Right cardiac atrium (tissue), 5 donors: ENCODE results near the gene R3HDM2. TPM values are rescaled to one million over a fixed set of nuclear protein-coding genes. Genes with fewer than 3 reads are reported as not detected.

Experiments used
- ATAC-seq, 2 donors: fragments of 200-7000 bp; cut with Tn5 transposase; one replicate each; pipeline versions ENCODE4 v1.8.0 to v1.9.1; 2020; ENCODE audit warnings: moderate library complexity in 2 of 2, mild to moderate bottlenecking in 1 of 2
- DNase-seq, 3 donors: peaks; one replicate each; pipeline ENCODE4 v3.0.0-alpha.2; 2020
- H3K27ac ChIP-seq: one replicate; pipeline ENCODE4 v1.5.1; 2013; ENCODE audit warnings: mild to moderate bottlenecking, low read length, control low read depth, moderate library complexity
- H3K27me3 ChIP-seq: one replicate; pipeline ENCODE4 v1.6.1; 2013; ENCODE audit not compliant: control insufficient read depth, insufficient read depth
- H3K4me1 ChIP-seq: one replicate; pipeline ENCODE4 v1.6.1; 2013; ENCODE audit warnings: low read length; ENCODE audit not compliant: control insufficient read depth, insufficient read depth
- H3K4me3 ChIP-seq: one replicate; pipeline ENCODE4 v1.5.1; 2013; ENCODE audit warnings: low read length, control low read depth
- H3K9me3 ChIP-seq: one replicate; pipeline ENCODE4 v1.6.1; 2013; ENCODE audit warnings: low read length; ENCODE audit not compliant: control insufficient read depth
- WGBS: extraction: QIAGEN DNeasy Blood & Tissue Kit; methylation state at CpG from one replicate; pipeline ENCODE4 v1.1.7; 2013; 5-methylcytosine and 5-hydroxymethylcytosine counted together
- intact Hi-C, 4 donors: fragments of 100-400 bp; cut with DNase I; formaldehyde crosslinking; loops; one replicate each; pipeline versions ENCODE4 v1.11.0 to v1.14.0; 2022 to 2023
- polyA plus RNA-seq: library from polyadenylated mRNA; stranded (reverse); fragments of 200-250 nt; gene quantifications from one replicate; pipeline ENCODE4 v1.2.3, GENCODE V29; 2013
- total RNA-seq, 4 donors: library from RNA; stranded (reverse); fragmentation: NEBNext Ultra II Directional; extraction: Animal tissue kit (Norgen Biotek cat#: 25700); gene quantifications; one replicate each; pipeline ENCODE4 v1.2.1, GENCODE V29; 2021
- donor health status: healthy with polysubstance abuse.
- donor health status: DM: no; HTN: yes; CAD: no.
- donor health status: DM: no; HTN: no; CAD: no.
- donor health status: DM: no; HTN: yes; CAD: no; lungs with severe emphysema.
- donor health status: DM: yes; HTN: yes; CAD: no.

R3HDM2 gene
- total and polyA plus RNA-seq, 5 donors: 23.1 to 85.2 (median 73.8) TPM

- peak in 1 of 3 donors; percentile 38 for DNase-seq
- intact Hi-C loops: no loop called here
- Histone ChIP-seq H3K27me3 (no peaks in the 10 kb centered on the region), H3K4me3 (no peak overlapping the region), H3K4me1 (no peaks in the 10 kb centered on the region), H3K9me3 (no peaks in the 10 kb centered on the region), H3K27ac (no peak overlapping the region)
- 65% methylated on average over 8 of the region's 8 CpGs for WGBS
- no peak for ATAC-seq
Observed at GRCh38 chr12:57474430-57474829, 43.6 kb upstream of the R3HDM2 start.

GRCh38 chr12:57473886-57474285, 43.0 kb upstream of the R3HDM2 start:
- Histone ChIP-seq H3K27me3 (no peaks in the 10 kb centered on the region), H3K4me1 (no peaks in the 10 kb centered on the region), H3K9me3 (no peaks in the 10 kb centered on the region), H3K4me3 (no peak overlapping the region), H3K27ac (no peak overlapping the region)
- DNase-seq (no peak), ATAC-seq (no peak)
- WGBS: 88% methylated on average over 5 of the region's 5 CpGs
- intact Hi-C loops: no loop called here

- DNase-seq (no peak), ATAC-seq (no peak)
- no peaks in the 10 kb centered on the region for H3K4me1 ChIP-seq
- no peaks in the 10 kb centered on the region for H3K27me3 ChIP-seq
- no peaks in the 10 kb centered on the region for H3K9me3 ChIP-seq
- WGBS: 46% methylated on average over 3 of the region's 3 CpGs
- no peak overlapping the region for H3K27ac ChIP-seq
- intact Hi-C loops: no loop called here
- no peak overlapping the region for H3K4me3 ChIP-seq
Observed at GRCh38 chr12:57473392-57473791, 42.5 kb upstream of the R3HDM2 start.

DNA sequence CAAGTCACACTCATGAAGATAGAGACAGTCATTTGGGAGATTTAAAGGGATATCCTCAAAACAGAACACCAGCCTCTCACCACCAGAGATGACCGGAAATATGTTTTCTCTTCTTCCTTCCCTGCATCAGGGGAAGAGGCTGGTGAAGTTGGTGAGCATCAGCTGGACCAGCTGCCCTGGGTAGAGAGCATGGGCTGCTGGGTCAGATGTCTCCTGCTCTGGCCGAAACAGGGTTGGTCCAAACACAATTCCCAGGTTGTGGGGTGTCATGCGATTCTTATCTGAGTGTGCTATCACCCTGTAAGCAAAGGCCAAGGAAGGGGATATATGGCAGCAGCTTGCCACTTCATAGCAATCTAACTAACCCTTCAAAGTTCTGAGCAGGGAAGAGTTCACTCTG, 41.5 kb upstream of the R3HDM2 start:
- no peak for ATAC-seq
- WGBS: 80% methylated on average over 3 of the region's 3 CpGs

GRCh38 chr12:57471661-57472060, 40.8 kb upstream of the R3HDM2 start:
- no peaks in the 10 kb centered on the region for H3K27me3 ChIP-seq
- H3K27ac ChIP-seq: no peak overlapping the region
- intact Hi-C loops: no loop called here
- DNase-seq (no peak), ATAC-seq (no peak)
- WGBS: 93% methylated on average over 3 of the region's 3 CpGs
- H3K9me3 ChIP-seq: no peaks in the 10 kb centered on the region
- no peak overlapping the region for H3K4me3 ChIP-seq
- no peaks in the 10 kb centered on the region for H3K4me1 ChIP-seq

More for the DNA sequence above, 41.5 kb upstream of the R3HDM2 start:
- Histone ChIP-seq H3K4me1 (no peaks in the 10 kb centered on the region), H3K27ac (no peak overlapping the region), H3K27me3 (no peaks in the 10 kb centered on the region), H3K4me3 (no peak overlapping the region), H3K9me3 (no peaks in the 10 kb centered on the region)
- peak in 1 of 3 donors; percentile 29 for DNase-seq
- intact Hi-C loops: no loop called here

- no peak overlapping the region for H3K4me3 ChIP-seq
- H3K27me3 ChIP-seq: no peaks in the 10 kb centered on the region
- no peaks in the 10 kb centered on the region for H3K9me3 ChIP-seq
- WGBS: 88% methylated on average over 4 of the region's 4 CpGs
- no peak overlapping the region for H3K27ac ChIP-seq
- DNase-seq (peak in 1 of 3 donors; percentile 12), ATAC-seq (no peak)
- intact Hi-C loops: no loop called here
- no peaks in the 10 kb centered on the region for H3K4me1 ChIP-seq
Observed at GRCh38 chr12:57470970-57471656, 40.3 kb upstream of the R3HDM2 start.

- no peak overlapping the region for H3K27ac ChIP-seq
- WGBS: 93% methylated on average over 14 of the region's 14 CpGs
- H3K4me3 ChIP-seq: no peak overlapping the region
- ATAC-seq: no peak
- intact Hi-C loops: no loop called here
- H3K9me3 ChIP-seq: no peaks in the 10 kb centered on the region
- peak in 1 of 3 donors; percentile 19 for DNase-seq
- no peaks in the 10 kb centered on the region for H3K27me3 ChIP-seq
- no peaks in the 10 kb centered on the region for H3K4me1 ChIP-seq
Observed at GRCh38 chr12:57470286-57470969, 39.6 kb upstream of the R3HDM2 start.

GRCh38 chr12:57469296-57470164, 38.7 kb upstream of the R3HDM2 start:
- intact Hi-C loops: loop anchor here in 1 of 4 donors (10.0 kb wide), 1 partner anchor 155 kb away; no protein-coding TSS in a partner anchor
- no peak for ATAC-seq
- no peak overlapping the region for H3K27ac ChIP-seq
- no peaks in the 10 kb centered on the region for H3K27me3 ChIP-seq
- DNase-seq: peak in 1 of 3 donors; percentile 21
- H3K4me3 ChIP-seq: no peak overlapping the region
- WGBS: 83% methylated on average over 10 of the region's 10 CpGs
- H3K4me1 ChIP-seq: no peaks in the 10 kb centered on the region
- H3K9me3 ChIP-seq: no peaks in the 10 kb centered on the region

DNA sequence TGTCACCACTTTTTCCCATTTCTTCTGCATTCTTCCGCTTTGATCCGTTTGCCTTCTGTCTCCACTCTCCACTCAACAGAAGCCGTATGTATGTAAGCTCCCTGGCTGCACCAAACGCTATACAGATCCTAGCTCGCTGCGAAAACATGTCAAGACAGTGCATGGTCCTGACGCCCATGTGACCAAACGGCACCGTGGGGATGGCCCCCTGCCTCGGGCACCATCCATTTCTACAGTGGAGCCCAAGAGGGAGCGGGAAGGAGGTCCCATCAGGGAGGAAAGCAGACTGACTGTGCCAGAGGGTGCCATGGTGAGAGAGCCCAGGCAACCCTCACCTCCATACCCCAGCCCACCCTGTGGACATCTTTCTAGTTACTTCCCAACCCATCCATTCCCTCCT, 37.1 kb upstream of the R3HDM2 start:
- no peak overlapping the region for H3K4me3 ChIP-seq
- H3K27ac ChIP-seq: no peak overlapping the region
- H3K9me3 ChIP-seq: no peaks in the 10 kb centered on the region
- H3K4me1 ChIP-seq: no peaks in the 10 kb centered on the region
- 79% methylated on average over 11 of the region's 11 CpGs for WGBS
- intact Hi-C loops: loop anchor here in 1 of 4 donors (10.0 kb wide), 1 partner anchor 157 kb away; no protein-coding TSS in a partner anchor
- no peaks in the 10 kb centered on the region for H3K27me3 ChIP-seq
- no peak for ATAC-seq
- DNase-seq: no peak

- H3K9me3 ChIP-seq: no peaks in the 10 kb centered on the region
- intact Hi-C loops: loop anchor here in 1 of 4 donors (10.0 kb wide), 1 partner anchor 157 kb away; no protein-coding TSS in a partner anchor
- no peak for ATAC-seq
- no peak overlapping the region for H3K4me3 ChIP-seq
- DNase-seq: no peak
- H3K27me3 ChIP-seq: no peaks in the 10 kb centered on the region
- H3K27ac ChIP-seq: no peak overlapping the region
- H3K4me1 ChIP-seq: no peaks in the 10 kb centered on the region
- 88% methylated on average over 12 of the region's 12 CpGs for WGBS
Observed at GRCh38 chr12:57467212-57467874, 36.5 kb upstream of the R3HDM2 start.
